ENCODE data around the gene ADAMTSL2.

DNA sequence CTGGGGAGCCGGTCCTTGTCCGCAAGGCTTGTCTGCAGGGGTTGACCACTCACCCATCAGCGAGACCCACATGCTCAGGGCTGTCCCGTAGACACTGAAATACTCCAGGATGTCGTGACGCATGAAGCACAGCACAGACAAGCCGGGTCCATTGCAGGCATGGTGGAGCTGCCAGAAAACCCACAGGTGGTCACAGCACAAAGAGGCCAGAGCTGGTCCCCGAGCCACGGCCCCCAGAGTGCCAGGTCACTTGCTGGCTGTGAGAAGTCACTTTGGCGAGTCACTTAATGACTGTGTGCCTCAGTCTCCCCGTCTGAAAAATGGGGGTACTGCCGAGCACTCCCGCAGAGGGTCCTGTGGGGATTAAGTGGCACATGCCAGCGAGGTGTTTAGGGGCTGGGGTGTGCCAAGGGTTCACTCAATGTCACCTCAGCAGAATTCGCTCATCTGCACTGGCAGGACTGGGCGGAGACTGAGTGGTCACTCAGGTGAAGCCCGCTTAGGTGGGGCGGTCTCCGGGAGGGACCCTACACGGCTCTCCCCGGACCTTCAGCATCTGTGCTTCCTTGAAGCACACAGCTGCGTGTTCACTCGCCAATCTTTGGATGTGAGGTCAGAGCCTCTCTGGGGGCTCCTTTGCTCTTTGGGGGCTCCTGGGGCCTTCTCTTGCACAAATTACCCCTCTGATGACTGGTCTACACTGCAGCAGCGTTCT, 14.2 kb upstream of the ADAMTSL2 start:
- TF ChIP-seq EP300 (IDR thresholded peaks at IDR 0.05): no peak
- TF ChIP-seq, protein P1, sequence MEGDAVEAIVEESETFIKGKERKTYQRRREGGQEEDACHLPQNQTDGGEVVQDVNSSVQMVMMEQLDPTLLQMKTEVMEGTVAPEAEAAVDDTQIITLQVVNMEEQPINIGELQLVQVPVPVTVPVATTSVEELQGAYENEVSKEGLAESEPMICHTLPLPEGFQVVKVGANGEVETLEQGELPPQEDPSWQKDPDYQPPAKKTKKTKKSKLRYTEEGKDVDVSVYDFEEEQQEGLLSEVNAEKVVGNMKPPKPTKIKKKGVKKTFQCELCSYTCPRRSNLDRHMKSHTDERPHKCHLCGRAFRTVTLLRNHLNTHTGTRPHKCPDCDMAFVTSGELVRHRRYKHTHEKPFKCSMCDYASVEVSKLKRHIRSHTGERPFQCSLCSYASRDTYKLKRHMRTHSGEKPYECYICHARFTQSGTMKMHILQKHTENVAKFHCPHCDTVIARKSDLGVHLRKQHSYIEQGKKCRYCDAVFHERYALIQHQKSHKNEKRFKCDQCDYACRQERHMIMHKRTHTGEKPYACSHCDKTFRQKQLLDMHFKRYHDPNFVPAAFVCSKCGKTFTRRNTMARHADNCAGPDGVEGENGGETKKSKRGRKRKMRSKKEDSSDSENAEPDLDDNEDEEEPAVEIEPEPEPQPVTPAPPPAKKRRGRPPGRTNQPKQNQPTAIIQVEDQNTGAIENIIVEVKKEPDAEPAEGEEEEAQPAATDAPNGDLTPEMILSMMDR (IDR thresholded peaks at IDR 0.05): no peak
- no peak for TF ChIP-seq RNF2 (IDR thresholded peaks at IDR 0.05; ENCODE audit: borderline replicate concordance, low read depth)
- TF ChIP-seq POLR2A (IDR thresholded peaks at IDR 0.05; ENCODE audit: low read length): no peak
